Fibroblast of lung (primary cell): ENCODE measurements around the gene NEK4. TPM values are rescaled to one million over a fixed set of nuclear protein-coding genes. Genes with fewer than 3 reads are reported as not detected.

Experiments used
- DNase-seq, 2 donors: peaks; one replicate each; pipeline versions ENCODE4 v3.0.0 to v3.0.0-alpha.2; 2010; ENCODE audit warnings: low read depth in 2 of 2
- H2AFZ ChIP-seq: 2 replicates; pipeline ENCODE4 v1.5.1; 2012; ENCODE audit warnings: low read length, control low read depth, inconsistent platforms
- H3K27ac ChIP-seq: 2 replicates; pipeline ENCODE4 v1.5.1; 2011; ENCODE audit warnings: low read length, control low read depth; ENCODE audit not compliant: insufficient read depth
- H3K27me3 ChIP-seq: 2 replicates; pipeline ENCODE4 v1.5.1; 2011; ENCODE audit warnings: mild to moderate bottlenecking, low read length; ENCODE audit not compliant: control insufficient read depth, insufficient read depth
- H3K36me3 ChIP-seq: 2 replicates; pipeline ENCODE4 v1.5.1; 2011; ENCODE audit warnings: low read length; ENCODE audit not compliant: control insufficient read depth, insufficient read depth
- H3K4me1 ChIP-seq: 2 replicates; pipeline ENCODE4 v1.5.1; 2011; ENCODE audit warnings: low read length; ENCODE audit not compliant: control insufficient read depth, insufficient read depth; ENCODE audit errors: extremely low read depth
- H3K4me2 ChIP-seq: 2 replicates; pipeline ENCODE4 v1.5.1; 2011; ENCODE audit warnings: low read length, control low read depth; ENCODE audit not compliant: insufficient read depth; ENCODE audit errors: extremely low read depth
- H3K4me3 ChIP-seq, 4 experiments: fragments of 200-600 bp in 1 of 4; sonication (generic) in 1 of 4; replicated peaks in 1 of 4; 2 replicates each; pipeline ENCODE4 v1.5.1; 2011 to 2016; ENCODE audit warnings: low read length in 4 of 4, low read depth in 3 of 4, mild to moderate bottlenecking in 3 of 4, control low read depth in 2 of 4, inconsistent platforms in 1 of 4, mixed read lengths in 1 of 4; ENCODE audit not compliant: insufficient read depth in 1 of 4; ENCODE audit errors: control extremely low read depth in 1 of 4
- H3K79me2 ChIP-seq: 2 replicates; pipeline ENCODE4 v1.5.1; 2012; ENCODE audit warnings: mild to moderate bottlenecking, low read length, inconsistent platforms; ENCODE audit not compliant: control insufficient read depth, insufficient read depth
- H3K9ac ChIP-seq: 2 replicates; pipeline ENCODE4 v1.5.1; 2011; ENCODE audit warnings: mild to moderate bottlenecking, low read length, control low read depth; ENCODE audit not compliant: insufficient read depth
- H3K9me3 ChIP-seq: 2 replicates; pipeline ENCODE4 v1.5.1; 2012; ENCODE audit warnings: low read depth, low read length; ENCODE audit not compliant: control insufficient read depth, insufficient read depth
- H4K20me1 ChIP-seq: 2 replicates; pipeline ENCODE4 v1.5.1; 2011; ENCODE audit warnings: low read length; ENCODE audit not compliant: control insufficient read depth, insufficient read depth; ENCODE audit errors: extremely low read depth
- EZH2 ChIP-seq: IDR thresholded peaks from 2 replicates; pipeline ENCODE4 v1.5.1; 2012; ENCODE audit warnings: low read length, control low read depth, mild to moderate bottlenecking; ENCODE audit errors: missing control alignments
- polyA plus RNA-seq, 2 donors: library from polyadenylated mRNA; depleted of rRNA in 1 of 2; stranded (reverse) in 1 of 2; unstranded in 1 of 2; fragments of >200 nt; gene quantifications; 2 replicates each; pipeline ENCODE4 v1.2.1, GENCODE V29; 2011 to 2012; ENCODE audit warnings: missing spikeins in 1 of 2
- total RNA-seq: library from RNA; depleted of rRNA; stranded (reverse); fragments of >200 nt; gene quantifications from 2 replicates; pipeline ENCODE4 v1.2.1, GENCODE V29; 2014
- TF ChIP-seq, protein P1 (sequence below), 2 donors: IDR thresholded peaks in 1 of 2; conservative IDR thresholded peaks in 1 of 2; 1 replicate in 1 of 2; 2 replicates in 1 of 2; pipeline ENCODE4 v1.5.1; 2011 to 2012; ENCODE audit warnings: low read length in 2 of 2, control low read depth in 1 of 2, inconsistent platforms in 1 of 2, low read depth in 1 of 2, mild to moderate bottlenecking in 1 of 2

The NEK4 gene
- total and polyA plus RNA-seq, 2 donors (not counting 1 experiment from before 2014, with no cell fraction given) = 16.0 to 24.9 TPM

DNA sequence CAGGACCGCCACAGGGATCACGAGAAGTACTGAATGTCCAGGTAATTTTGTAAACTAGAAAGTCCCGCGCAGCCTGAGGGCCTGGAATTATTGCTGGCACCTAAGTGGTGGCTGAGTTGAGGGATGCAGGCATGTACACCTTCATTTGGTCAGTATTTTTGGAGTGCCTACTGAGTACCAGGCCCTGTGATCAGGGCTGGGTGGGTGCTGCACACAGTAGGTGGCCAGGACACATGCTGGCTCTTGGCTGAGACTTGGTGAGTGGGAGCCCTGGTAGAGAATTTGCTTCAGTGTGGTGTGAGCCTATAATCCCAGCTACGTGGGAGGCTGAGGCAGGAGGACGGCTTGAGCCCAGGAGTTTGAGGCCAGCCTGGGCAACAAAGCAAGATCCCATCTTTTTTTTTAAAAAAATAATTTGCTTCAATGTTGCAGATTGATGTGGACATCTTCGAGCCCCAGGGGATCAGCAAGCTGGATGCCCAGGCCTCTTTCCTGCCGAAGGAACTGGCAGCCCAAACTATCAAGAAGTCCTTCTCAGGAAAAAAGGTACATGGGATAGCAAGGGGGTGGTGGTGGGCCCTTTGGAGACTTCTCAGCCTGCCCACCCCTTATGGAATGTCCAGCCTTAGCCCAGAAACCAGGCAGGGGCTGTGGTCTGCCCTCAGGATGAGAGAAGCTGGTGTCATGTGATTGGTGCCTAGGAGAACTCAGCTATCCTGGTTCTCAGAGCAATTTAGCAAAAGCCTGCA lies 9.3 kb upstream of the NEK4 start:
- Histone ChIP-seq H3K4me3 (no peak overlapping the region), H3K4me2 (no peak overlapping the region), H2AFZ (no peak overlapping the region), H3K79me2 (no peaks in the 10 kb centered on the region), H3K27me3 (peaks cover 17% of the 10 kb centered on the region), H3K36me3 (no peaks in the 10 kb centered on the region), H4K20me1 (no peaks in the 10 kb centered on the region), H3K4me1 (no peaks in the 10 kb centered on the region), H3K27ac (no peak overlapping the region), H3K9ac (no peak overlapping the region), H3K9me3 (no peaks in the 10 kb centered on the region)
- TF ChIP-seq EZH2 = no peak
- TF ChIP-seq, protein P1, sequence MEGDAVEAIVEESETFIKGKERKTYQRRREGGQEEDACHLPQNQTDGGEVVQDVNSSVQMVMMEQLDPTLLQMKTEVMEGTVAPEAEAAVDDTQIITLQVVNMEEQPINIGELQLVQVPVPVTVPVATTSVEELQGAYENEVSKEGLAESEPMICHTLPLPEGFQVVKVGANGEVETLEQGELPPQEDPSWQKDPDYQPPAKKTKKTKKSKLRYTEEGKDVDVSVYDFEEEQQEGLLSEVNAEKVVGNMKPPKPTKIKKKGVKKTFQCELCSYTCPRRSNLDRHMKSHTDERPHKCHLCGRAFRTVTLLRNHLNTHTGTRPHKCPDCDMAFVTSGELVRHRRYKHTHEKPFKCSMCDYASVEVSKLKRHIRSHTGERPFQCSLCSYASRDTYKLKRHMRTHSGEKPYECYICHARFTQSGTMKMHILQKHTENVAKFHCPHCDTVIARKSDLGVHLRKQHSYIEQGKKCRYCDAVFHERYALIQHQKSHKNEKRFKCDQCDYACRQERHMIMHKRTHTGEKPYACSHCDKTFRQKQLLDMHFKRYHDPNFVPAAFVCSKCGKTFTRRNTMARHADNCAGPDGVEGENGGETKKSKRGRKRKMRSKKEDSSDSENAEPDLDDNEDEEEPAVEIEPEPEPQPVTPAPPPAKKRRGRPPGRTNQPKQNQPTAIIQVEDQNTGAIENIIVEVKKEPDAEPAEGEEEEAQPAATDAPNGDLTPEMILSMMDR (conservative IDR thresholded peaks at IDR 0.05 in 1 of 2, IDR thresholded peaks at IDR 0.05 in 1 of 2; ENCODE audit: low read depth in 1 of 2, low read length in 2 of 2) = no peak
- no peak for DNase-seq

DNA sequence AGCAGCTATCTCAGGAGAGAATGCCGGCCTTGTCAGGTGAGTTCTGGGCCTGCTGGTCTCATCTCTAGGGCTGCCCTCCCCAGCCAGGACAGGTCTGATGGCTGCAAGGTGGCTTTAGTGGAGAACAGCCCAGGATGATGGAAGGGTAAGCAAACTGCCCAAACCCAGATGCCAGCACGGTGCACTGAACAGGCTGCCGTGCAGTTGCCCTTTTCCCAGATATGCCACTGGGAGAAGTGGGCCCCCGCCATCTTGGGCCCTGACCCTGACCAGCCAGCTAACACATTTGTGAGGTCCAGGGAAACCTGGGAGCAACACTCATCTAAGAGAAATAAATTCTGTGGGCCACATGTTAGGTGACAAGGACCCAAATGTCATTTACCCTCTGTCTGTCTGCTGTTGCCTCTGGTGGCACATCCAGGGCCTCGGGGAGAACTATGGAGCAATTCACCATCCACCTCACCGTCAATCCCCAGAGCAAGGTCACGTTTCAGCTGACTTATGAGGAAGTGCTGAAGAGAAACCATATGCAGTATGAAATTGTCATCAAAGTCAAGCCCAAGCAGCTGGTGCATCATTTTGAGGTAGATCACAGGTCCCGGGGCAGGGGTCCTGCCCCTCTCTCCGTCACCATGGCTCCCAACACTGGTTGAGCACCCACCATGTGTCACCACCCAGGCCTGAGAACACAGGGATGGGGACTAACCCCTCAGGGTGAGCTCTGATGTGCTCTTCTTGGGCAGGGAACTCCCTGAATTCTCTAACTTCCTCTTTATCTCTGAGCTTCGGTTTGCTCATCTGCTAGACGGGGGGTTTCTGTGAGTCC lies 8.5 kb upstream of the NEK4 start:
- H3K27ac ChIP-seq = no peak overlapping the region

More for the DNA sequence above, 8.5 kb upstream of the NEK4 start:
- H3K9me3 ChIP-seq = no peaks in the 10 kb centered on the region
- no peak for DNase-seq
- peaks cover 17% of the 10 kb centered on the region for H3K27me3 ChIP-seq
- H3K4me1 ChIP-seq = no peaks in the 10 kb centered on the region
- no peak overlapping the region for H3K4me3 ChIP-seq
- no peaks in the 10 kb centered on the region for H4K20me1 ChIP-seq
- no peaks in the 10 kb centered on the region for H3K36me3 ChIP-seq
- H3K79me2 ChIP-seq = no peaks in the 10 kb centered on the region
- H3K9ac ChIP-seq = no peak overlapping the region
- H2AFZ ChIP-seq = no peak overlapping the region
- no peak overlapping the region for H3K4me2 ChIP-seq
- TF ChIP-seq, protein P1 (conservative IDR thresholded peaks at IDR 0.05 in 1 of 2, IDR thresholded peaks at IDR 0.05 in 1 of 2; ENCODE audit: low read depth in 1 of 2, low read length in 2 of 2) = no peak
- TF ChIP-seq EZH2 = no peak
